GM13977 (cell line): ENCODE results near the gene PLCG2.

Experiments
- DNase-seq: peaks from one replicate; pipeline ENCODE4 v3.0.0; 2012; ENCODE audit warnings: low spot score
- CTCF ChIP-seq: IDR thresholded peaks from 2 replicates; pipeline ENCODE4 v1.5.1; 2012; ENCODE audit warnings: mild to moderate bottlenecking, control low read depth; ENCODE audit not compliant: insufficient read depth; ENCODE audit errors: extremely low read depth, missing control alignments
- in situ Hi-C: fragments of 300-500 bp; cut with MboI; formaldehyde crosslinking; loops from one replicate; pipeline ENCODE4 v1.12.0; 2022; ENCODE audit warnings: low sequenced_read_pairs, low pct_unique_long_range_greater_than_20kb, mixed read lengths, inconsistent platforms; ENCODE audit not compliant: unreplicated experiment

PLCG2 gene

GRCh38 chr16:81786868-81787267, 7.8 kb downstream of the PLCG2 start:
- no peak for DNase-seq

GRCh38 chr16:81787659-81788058, 8.6 kb downstream of the PLCG2 start:
- no peak for TF ChIP-seq CTCF
- no peak for DNase-seq
- in situ Hi-C loops: no loop called here

More at GRCh38 chr16:81786868-81787267, 7.8 kb downstream of the PLCG2 start:
- in situ Hi-C loops: no loop called here
- TF ChIP-seq CTCF: no peak

DNA sequence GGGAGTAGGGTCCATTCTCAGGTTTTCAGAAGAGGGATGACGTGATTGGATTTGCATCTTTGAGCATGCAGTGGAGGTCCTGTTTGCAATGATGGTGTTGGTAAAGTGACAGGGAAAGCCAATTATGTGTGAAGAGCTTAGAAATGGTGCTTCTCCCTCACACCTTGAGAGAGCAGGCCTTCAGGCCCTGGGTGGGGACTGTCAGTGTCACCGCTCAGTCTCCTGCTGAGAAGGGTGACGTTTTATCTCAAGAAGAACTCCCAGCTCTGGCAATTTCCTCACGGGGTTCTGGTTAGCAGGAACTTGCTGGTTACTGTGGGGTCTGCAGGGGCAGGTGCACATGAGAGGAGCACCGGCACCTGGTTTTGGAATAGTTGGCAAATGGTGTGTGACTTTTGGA, 11.2 kb downstream of the PLCG2 start:
- no peak for TF ChIP-seq CTCF
- DNase-seq: no peak
- in situ Hi-C loops: no loop called here

DNA sequence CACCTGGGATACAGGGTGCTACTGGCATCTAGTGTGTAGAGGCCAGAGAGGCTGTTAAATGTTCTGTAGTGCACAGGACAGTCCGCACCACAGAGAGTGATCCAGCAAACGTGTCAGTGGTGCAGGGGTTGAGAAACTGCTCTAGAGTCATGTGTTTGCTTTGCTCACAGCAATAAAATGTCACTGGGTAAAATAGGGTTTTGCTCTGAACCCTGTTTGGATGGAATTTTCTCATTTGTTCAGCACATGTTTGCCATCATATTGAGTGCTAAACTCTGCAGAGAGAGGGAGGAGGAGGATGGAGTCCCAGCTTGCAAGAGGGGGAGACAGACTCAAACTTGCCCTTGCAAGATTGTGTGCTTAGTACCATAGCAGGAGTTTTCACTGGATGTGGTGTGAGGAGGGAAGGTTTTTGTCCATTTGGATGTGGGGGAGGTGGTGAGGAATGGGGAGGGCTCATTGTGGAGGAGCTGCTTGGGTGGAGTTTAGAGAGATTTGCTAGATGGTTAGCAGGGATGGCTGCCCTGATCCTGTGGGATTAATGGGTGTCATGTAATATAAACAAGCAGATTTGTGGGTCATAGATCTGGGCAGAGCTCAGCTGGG, 11.8 kb downstream of the PLCG2 start:
- no peak for DNase-seq
- in situ Hi-C loops: no loop called here
- TF ChIP-seq CTCF: no peak

GRCh38 chr16:81792828-81793227, 13.7 kb downstream of the PLCG2 start:
- no peak for DNase-seq
- in situ Hi-C loops: no loop called here
- TF ChIP-seq CTCF: no peak

DNA sequence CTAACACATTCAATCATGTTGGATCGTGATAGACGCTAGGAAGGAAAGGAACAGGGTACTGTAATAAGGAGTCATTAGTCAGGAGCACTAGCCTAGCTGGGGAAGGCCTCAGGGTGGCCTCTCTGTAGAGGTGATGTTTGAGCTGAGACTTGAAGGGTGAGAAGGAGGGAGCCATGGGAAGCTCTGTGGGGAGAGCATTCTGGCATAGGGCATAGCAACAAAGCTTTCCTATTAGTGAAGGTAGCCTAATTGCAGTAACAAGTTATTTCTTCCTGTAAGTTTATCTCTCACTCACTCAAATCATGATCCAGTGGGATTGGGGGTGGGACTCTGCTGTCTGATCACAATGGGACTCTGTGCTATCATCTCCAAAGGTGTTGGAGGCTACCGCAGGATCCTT, 16.1 kb downstream of the PLCG2 start:
- TF ChIP-seq CTCF: no peak
- DNase-seq: no peak
- in situ Hi-C loops: no loop called here

- in situ Hi-C loops: no loop called here
- TF ChIP-seq CTCF: no peak
- no peak for DNase-seq
Measured at GRCh38 chr16:81796035-81796434, 16.9 kb downstream of the PLCG2 start.
